Neutrophil (primary cell): Measurements from ENCODE around the gene TRIM41.
A peak's percentile ranks its signal among the peaks of the same experiment; 100 is the strongest.

Source experiments
- H3K27ac ChIP-seq: fragments of 200-600 bp; sonication (generic); 2 replicates; pipeline ENCODE4 v1.5.1; 2016; ENCODE audit warnings: mild to moderate bottlenecking, moderate library complexity
- H3K27me3 ChIP-seq: fragments of 200-600 bp; sonication (generic); 2 replicates; pipeline ENCODE4 v1.6.0; 2016; ENCODE audit warnings: mild to moderate bottlenecking
- H3K36me3 ChIP-seq: fragments of 200-600 bp; sonication (generic); 2 replicates; pipeline ENCODE4 v1.5.1; 2017
- H3K4me1 ChIP-seq, 2 experiments: fragments of 200-600 bp in 1 of 2; sonication (generic) in 1 of 2; 1 replicate in 1 of 2; 2 replicates in 1 of 2; pipeline versions ENCODE4 v1.5.1 to v1.6.1; 2013 to 2016; ENCODE audit warnings: low read depth in 1 of 2, low read length in 1 of 2, mild to moderate bottlenecking in 1 of 2, moderate library complexity in 1 of 2; ENCODE audit not compliant: control insufficient read depth in 1 of 2, insufficient read depth in 1 of 2
- H3K4me3 ChIP-seq, 2 experiments: fragments of 200-600 bp in 1 of 2; sonication (generic) in 1 of 2; 1 replicate in 1 of 2; 2 replicates in 1 of 2; pipeline ENCODE4 v1.5.1; 2013 to 2016; ENCODE audit warnings: low read depth in 1 of 2, low read length in 1 of 2, mild to moderate bottlenecking in 1 of 2, moderate library complexity in 1 of 2
- H3K9me3 ChIP-seq: fragments of 200-600 bp; sonication (generic); 2 replicates; pipeline ENCODE4 v1.5.1; 2016
- CTCF ChIP-seq: fragments of 200-600 bp; sonication (generic); IDR thresholded peaks from 2 replicates; pipeline ENCODE4 v1.5.1; 2016; ENCODE audit warnings: antibody characterized with exemption

TRIM41 gene

GRCh38 chr5:181235323-181235688 lies 12.2 kb downstream of the TRIM41 start:
- Histone ChIP-seq H3K4me1 (no peaks in the 10 kb centered on the region), H3K4me3 (no peak overlapping the region), H3K36me3 (peaks cover 99% of the 10 kb centered on the region), H3K27me3 (no peaks in the 10 kb centered on the region), H3K9me3 (no peaks in the 10 kb centered on the region), H3K27ac (peak overlapping the region; percentile 26)
- TF ChIP-seq CTCF = no peak

GRCh38 chr5:181235689-181236366 lies 12.7 kb downstream of the TRIM41 start:
- H3K36me3 ChIP-seq = peaks cover 100% of the 10 kb centered on the region
- no peak for TF ChIP-seq CTCF
- no peaks in the 10 kb centered on the region for H3K9me3 ChIP-seq
- no peak overlapping the region for H3K4me3 ChIP-seq
- H3K27ac ChIP-seq = peak overlapping the region; percentile 26
- no peaks in the 10 kb centered on the region for H3K27me3 ChIP-seq
- no peaks in the 10 kb centered on the region for H3K4me1 ChIP-seq

GRCh38 chr5:181236471-181236870 lies 13.4 kb downstream of the TRIM41 start:
- TF ChIP-seq CTCF = no peak
- H3K27me3 ChIP-seq = no peaks in the 10 kb centered on the region
- no peaks in the 10 kb centered on the region for H3K9me3 ChIP-seq
- H3K4me3 ChIP-seq = no peak overlapping the region
- H3K27ac ChIP-seq = peak overlapping the region; percentile 2
- peaks cover 3 to 4% of the 10 kb centered on the region in 2 experiments for H3K4me1 ChIP-seq
- peaks cover 100% of the 10 kb centered on the region for H3K36me3 ChIP-seq

GRCh38 chr5:181236954-181237641 lies 14.0 kb downstream of the TRIM41 start:
- Histone ChIP-seq H3K27me3 (no peaks in the 10 kb centered on the region), H3K27ac (no peak overlapping the region), H3K4me1 (peaks cover 10% of the 10 kb centered on the region in 2 experiments), H3K36me3 (peaks cover 100% of the 10 kb centered on the region), H3K9me3 (no peaks in the 10 kb centered on the region), H3K4me3 (no peak overlapping the region)
- no peak for TF ChIP-seq CTCF

GRCh38 chr5:181237729-181238385 lies 14.8 kb downstream of the TRIM41 start:
- Histone ChIP-seq H3K36me3 (peaks cover 93% of the 10 kb centered on the region), H3K27ac (no peak overlapping the region), H3K4me3 (no peak overlapping the region), H3K9me3 (no peaks in the 10 kb centered on the region), H3K4me1 (peaks cover 17 to 18% of the 10 kb centered on the region in 2 experiments), H3K27me3 (no peaks in the 10 kb centered on the region)
- TF ChIP-seq CTCF = no peak
